C4-2B (cell line): ENCODE measurements around the gene CCL18.

Experiments used
- H3K27ac ChIP-seq: fragments of 450-650 bp; 2 replicates; pipeline ENCODE4 v1.5.1; 2017
- CTCF ChIP-seq: fragments of 450-650 bp; conservative IDR thresholded peaks from 2 replicates; pipeline ENCODE4 v1.5.1; 2017; ENCODE audit warnings: mild to moderate bottlenecking
- ZFX ChIP-seq: fragments of 450-650 bp; IDR thresholded peaks from 2 replicates; pipeline ENCODE4 v1.6.1; 2017

Gene CCL18

DNA sequence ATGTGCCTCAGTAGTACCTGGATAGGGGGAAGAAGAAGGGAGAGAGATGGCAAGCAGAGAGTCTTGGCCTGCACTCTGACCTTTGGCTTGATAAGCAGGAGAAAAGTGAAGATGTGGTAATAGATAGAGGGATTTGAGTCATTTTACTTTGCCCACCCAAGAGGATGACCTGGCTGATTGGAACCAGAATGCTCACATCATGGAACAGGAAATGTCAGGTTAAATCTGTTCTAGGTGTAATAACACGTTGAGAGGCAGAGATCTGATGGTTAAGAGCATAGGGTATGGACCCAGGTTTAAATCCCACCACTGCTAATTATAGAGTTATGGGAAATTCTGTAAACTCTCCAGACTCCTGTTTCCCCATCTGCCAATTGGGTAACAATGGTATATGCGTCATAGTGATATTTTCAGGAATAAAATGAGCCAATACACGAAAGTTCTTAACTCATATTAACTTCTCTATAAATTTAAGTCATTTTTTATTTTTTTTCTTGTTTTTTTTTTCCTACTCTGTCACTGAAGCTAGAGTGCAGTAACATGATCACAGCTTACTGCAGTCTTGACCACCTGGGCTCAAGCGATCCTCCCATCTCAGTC lies 8.1 kb upstream of the CCL18 start:
- no peak overlapping the region for H3K27ac ChIP-seq
- TF ChIP-seq ZFX (no peak), CTCF (no peak)

DNA sequence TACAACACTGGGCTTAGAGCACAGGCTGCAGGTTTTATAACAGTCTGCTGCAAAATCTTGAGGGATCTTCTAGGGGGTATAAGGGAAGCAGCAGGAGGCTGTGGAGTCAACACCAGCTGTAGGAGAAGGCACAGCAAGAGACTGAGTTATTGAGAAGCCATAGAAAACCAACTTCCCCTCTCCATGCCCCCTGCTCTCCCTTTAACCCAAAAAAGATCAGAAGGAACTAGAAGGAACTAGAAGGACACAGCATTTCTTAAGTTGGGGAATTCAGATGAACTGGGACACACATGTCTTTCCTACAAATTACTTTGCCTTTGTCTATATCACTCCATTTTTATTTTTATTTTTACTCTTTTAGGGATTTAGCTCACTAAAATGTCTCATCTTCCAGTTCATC lies 6.2 kb upstream of the CCL18 start:
- no peak overlapping the region for H3K27ac ChIP-seq
- no peak for TF ChIP-seq CTCF
- no peak for TF ChIP-seq ZFX

DNA sequence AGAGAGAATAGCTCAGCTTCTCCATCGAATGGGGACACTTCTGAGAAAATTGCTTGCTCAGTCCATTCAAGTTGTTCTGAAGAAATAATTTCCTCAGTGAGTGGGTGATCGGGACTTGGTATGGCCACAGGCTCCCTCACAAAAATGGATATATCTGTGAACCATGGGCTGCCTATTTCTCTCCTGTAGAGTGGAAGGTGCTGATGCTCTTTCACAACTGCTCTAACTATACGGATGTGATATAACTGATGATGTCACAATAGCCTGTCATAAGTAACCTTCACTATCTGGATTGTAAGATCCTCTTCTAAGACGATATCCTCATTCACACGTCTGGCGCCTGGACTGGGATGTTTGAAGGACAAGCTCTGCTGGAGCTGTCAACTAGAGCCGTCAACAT lies 4.7 kb upstream of the CCL18 start:
- no peak for TF ChIP-seq CTCF
- no peak for TF ChIP-seq ZFX
- H3K27ac ChIP-seq = no peak overlapping the region

DNA sequence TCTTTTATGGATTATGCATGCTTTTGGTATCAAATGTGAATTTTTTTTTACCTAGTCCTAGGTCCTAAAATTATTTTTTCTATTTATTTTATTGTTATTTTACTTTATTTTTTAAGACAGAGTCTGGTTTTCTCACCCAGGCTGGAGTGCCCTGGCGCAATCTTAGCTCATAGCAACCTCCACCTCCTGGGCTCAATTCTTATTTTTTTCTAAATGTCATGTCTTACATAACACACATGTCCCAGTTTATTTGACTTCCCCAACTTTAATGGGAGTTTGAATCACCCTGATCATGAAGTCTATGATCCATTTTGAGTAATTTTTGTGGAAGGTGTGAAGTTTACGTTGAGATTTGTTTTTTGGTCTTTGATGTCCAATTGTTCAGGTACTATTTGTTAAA lies 3.3 kb upstream of the CCL18 start:
- H3K27ac ChIP-seq = no peak overlapping the region
- no peak for TF ChIP-seq CTCF
- no peak for TF ChIP-seq ZFX

DNA sequence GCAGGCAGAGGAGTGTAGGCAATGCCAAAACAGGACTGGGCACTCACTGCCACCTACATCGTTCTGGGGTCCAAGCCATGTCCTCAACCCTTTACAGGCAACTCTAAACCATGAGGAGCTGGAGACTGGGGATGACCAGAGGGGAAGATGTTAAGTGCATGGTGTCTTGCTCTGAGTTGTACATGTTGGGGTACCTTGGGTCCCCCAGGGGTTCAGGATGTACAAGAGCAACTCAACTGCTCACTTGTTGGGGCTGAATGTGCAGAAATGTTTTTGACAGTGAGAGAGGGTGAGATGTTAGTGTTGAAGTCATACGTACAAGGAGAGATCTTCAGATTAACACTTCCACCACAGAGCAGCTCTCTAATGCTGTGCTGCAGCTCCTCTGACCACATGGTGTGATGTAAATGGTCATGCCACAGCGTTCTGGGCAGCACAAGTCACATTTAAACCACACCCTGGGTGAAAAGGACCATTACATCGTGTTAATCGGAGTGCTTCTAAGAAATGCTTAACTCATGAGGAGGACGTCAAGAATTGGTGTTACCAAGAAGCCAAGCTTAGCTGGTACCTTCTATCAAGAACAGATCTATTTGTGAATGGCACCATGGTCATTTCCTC lies 2.4 kb downstream of the CCL18 start:
- TF ChIP-seq CTCF = no peak
- TF ChIP-seq ZFX = no peak
- no peak overlapping the region for H3K27ac ChIP-seq

GRCh38 chr17:36068524-36068923 lies 4.5 kb downstream of the CCL18 start:
- TF ChIP-seq CTCF = no peak
- no peak for TF ChIP-seq ZFX
- H3K27ac ChIP-seq = no peak overlapping the region

DNA sequence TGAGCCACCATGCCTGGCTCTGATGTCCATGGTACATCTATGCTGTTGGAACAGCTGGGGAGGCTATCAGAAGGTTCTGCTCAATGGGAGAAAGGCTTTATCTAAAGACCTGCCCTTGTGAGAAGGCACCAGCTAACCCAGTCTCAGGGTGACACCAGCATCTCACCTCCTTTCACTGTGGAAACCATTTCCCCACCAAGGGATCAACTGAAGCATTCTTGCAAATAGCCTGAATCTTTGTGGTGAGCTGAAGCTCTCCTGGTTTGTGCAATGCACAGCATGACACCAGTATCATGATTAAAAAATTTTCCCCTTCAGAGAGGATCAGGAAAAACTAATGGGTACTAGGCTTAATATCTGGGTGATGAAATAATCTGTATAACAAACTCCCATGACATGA lies 5.1 kb downstream of the CCL18 start:
- no peak overlapping the region for H3K27ac ChIP-seq
- no peak for TF ChIP-seq ZFX
- no peak for TF ChIP-seq CTCF
